DND-41 (cell line): Measurements from ENCODE around the gene NACC2.

Experiments used
- EZH2 ChIP-seq: IDR thresholded peaks from 3 replicates; pipeline ENCODE4 v1.6.1; 2012; ENCODE audit warnings: borderline replicate concordance, low read depth, mild to moderate bottlenecking, moderate library complexity, low read length, inconsistent platforms; ENCODE audit not compliant: severe bottlenecking
- TF ChIP-seq, protein P1 (sequence below): IDR thresholded peaks from 2 replicates; pipeline ENCODE4 v1.5.1; 2012; ENCODE audit warnings: borderline replicate concordance, low read length, moderate library complexity, mild to moderate bottlenecking; ENCODE audit not compliant: poor library complexity, severe bottlenecking; ENCODE audit errors: extremely low read depth

GRCh38 chr9:136025481-136025880 is 69.6 kb downstream of the NACC2 start:
- TF ChIP-seq, protein P1, sequence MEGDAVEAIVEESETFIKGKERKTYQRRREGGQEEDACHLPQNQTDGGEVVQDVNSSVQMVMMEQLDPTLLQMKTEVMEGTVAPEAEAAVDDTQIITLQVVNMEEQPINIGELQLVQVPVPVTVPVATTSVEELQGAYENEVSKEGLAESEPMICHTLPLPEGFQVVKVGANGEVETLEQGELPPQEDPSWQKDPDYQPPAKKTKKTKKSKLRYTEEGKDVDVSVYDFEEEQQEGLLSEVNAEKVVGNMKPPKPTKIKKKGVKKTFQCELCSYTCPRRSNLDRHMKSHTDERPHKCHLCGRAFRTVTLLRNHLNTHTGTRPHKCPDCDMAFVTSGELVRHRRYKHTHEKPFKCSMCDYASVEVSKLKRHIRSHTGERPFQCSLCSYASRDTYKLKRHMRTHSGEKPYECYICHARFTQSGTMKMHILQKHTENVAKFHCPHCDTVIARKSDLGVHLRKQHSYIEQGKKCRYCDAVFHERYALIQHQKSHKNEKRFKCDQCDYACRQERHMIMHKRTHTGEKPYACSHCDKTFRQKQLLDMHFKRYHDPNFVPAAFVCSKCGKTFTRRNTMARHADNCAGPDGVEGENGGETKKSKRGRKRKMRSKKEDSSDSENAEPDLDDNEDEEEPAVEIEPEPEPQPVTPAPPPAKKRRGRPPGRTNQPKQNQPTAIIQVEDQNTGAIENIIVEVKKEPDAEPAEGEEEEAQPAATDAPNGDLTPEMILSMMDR = no peak
- no peak for TF ChIP-seq EZH2
